Measurements from ENCODE around the gene TPP1. TPM values are rescaled to one million over a fixed set of nuclear protein-coding genes. Genes with fewer than 3 reads are reported as not detected.

TPP1 gene
- total and polyA plus RNA-seq, 8 donors = 60.3 to 264 (median 70.0) TPM

- ATAC-seq = no peak
- Histone ChIP-seq H3K4me3 (no peak overlapping the region), H3K36me3 (no peaks in the 10 kb centered on the region), H3K9me3 (no peaks in the 10 kb centered on the region), H3K4me1 (peaks cover 0 to 5% of the 10 kb centered on the region in 2 donors), H3K27me3 (no peaks in the 10 kb centered on the region), H3K27ac (no peak overlapping the region)
- no peak for DNase-seq
- TF ChIP-seq, protein P1, sequence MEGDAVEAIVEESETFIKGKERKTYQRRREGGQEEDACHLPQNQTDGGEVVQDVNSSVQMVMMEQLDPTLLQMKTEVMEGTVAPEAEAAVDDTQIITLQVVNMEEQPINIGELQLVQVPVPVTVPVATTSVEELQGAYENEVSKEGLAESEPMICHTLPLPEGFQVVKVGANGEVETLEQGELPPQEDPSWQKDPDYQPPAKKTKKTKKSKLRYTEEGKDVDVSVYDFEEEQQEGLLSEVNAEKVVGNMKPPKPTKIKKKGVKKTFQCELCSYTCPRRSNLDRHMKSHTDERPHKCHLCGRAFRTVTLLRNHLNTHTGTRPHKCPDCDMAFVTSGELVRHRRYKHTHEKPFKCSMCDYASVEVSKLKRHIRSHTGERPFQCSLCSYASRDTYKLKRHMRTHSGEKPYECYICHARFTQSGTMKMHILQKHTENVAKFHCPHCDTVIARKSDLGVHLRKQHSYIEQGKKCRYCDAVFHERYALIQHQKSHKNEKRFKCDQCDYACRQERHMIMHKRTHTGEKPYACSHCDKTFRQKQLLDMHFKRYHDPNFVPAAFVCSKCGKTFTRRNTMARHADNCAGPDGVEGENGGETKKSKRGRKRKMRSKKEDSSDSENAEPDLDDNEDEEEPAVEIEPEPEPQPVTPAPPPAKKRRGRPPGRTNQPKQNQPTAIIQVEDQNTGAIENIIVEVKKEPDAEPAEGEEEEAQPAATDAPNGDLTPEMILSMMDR (IDR thresholded peaks at IDR 0.05) = no peak
- intact Hi-C loops (cut with DNase I) = no loop called here
These were observed 45.3 kb upstream of the TPP1 start for GRCh38 chr11:6664551-6664950.

GRCh38 chr11:6663794-6664469 lies 44.7 kb upstream of the TPP1 start:
- H3K27me3 ChIP-seq = no peaks in the 10 kb centered on the region
- no peak overlapping the region for H3K4me3 ChIP-seq
- H3K27ac ChIP-seq = no peak overlapping the region
- H3K9me3 ChIP-seq = no peaks in the 10 kb centered on the region
- TF ChIP-seq, protein P1 (IDR thresholded peaks at IDR 0.05) = no peak
- no peaks in the 10 kb centered on the region for H3K36me3 ChIP-seq
- ATAC-seq (peak; percentile 35), DNase-seq (no peak)
- peaks cover 0 to 5% of the 10 kb centered on the region in 2 donors for H3K4me1 ChIP-seq
- intact Hi-C loops (cut with DNase I) = no loop called here

DNA sequence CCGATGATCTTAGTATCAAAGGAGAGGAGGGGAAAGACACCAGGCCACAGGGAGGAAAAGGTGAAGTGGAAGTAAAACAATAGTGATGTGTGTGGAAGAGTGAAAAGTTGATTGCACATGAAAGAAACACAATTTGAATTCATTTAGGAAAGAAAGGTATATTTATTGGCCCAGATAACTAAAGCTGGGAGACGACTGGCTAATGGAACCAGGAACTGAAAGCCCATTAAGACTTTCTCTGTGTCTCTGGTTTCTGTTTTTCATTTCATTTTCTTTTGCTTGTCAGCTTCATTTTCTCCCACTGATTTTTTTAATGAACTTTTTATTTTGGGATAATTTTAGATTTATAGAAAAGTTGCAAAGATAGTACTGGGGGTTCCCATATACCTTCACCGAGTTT lies 41.5 kb upstream of the TPP1 start:
- TF ChIP-seq, protein P1 (IDR thresholded peaks at IDR 0.05) = no peak
- Histone ChIP-seq H3K27ac (no peak overlapping the region), H3K9me3 (no peaks in the 10 kb centered on the region), H3K4me3 (no peak overlapping the region), H3K4me1 (no peaks in the 10 kb centered on the region), H3K27me3 (peaks cover 0 to 14% of the 10 kb centered on the region in 2 donors), H3K36me3 (no peaks in the 10 kb centered on the region)
- DNase-seq (no peak), ATAC-seq (no peak)
- intact Hi-C loops (cut with DNase I) = no loop called here

DNA sequence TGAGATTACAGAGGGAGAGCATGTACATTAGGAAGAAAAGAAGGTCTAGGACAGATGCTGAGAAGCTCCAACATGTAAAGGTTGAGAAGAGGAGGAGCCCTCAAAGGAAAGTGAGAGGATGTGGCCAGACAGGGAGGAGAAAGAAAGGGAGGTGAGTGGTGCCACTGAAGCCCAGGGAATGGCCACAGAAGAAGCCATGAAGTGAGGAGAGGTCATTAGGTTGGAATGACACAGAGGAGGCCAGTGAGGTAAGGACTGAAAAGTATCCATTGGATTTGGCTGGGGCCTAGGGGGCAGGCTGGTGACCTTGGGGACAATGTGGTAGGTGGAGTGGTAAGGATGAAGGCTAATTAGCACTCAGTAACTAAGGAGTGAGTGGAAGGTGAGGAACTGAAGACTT lies 39.4 kb upstream of the TPP1 start:
- Histone ChIP-seq H3K4me3 (no peak overlapping the region), H3K27me3 (peaks cover 0 to 25% of the 10 kb centered on the region in 2 donors), H3K4me1 (no peaks in the 10 kb centered on the region), H3K36me3 (no peaks in the 10 kb centered on the region), H3K9me3 (no peaks in the 10 kb centered on the region), H3K27ac (no peak overlapping the region)
- TF ChIP-seq, protein P1 (IDR thresholded peaks at IDR 0.05) = no peak
- intact Hi-C loops (cut with DNase I) = no loop called here
- ATAC-seq (no peak), DNase-seq (no peak)

DNA sequence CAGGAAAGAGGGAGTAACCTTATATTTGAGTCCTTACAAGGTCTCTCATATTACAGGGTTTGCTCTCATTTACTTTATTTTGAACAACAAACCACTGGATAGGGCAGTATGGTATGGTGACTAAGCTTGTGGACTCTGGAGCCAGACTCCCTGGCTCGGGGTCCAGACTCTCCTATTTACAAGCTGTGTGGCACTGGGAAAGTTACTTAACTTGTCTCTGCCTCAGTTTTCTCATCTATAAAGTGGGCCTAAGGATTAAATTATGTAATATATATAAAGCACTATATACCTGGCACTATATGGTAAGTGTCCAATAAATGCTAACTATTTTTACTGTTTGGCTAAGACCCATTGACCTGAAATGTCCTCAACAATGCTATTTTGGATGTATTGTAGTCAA lies 38.1 kb upstream of the TPP1 start:
- no peak overlapping the region for H3K4me3 ChIP-seq
- no peaks in the 10 kb centered on the region for H3K36me3 ChIP-seq
- no peak overlapping the region for H3K27ac ChIP-seq
- no peak for ATAC-seq
- intact Hi-C loops (cut with DNase I) = no loop called here
- H3K9me3 ChIP-seq = no peaks in the 10 kb centered on the region
- peaks cover 0 to 25% of the 10 kb centered on the region in 2 donors for H3K27me3 ChIP-seq
- TF ChIP-seq, protein P1 (IDR thresholded peaks at IDR 0.05) = no peak
- H3K4me1 ChIP-seq = peaks cover 0 to 5% of the 10 kb centered on the region in 2 donors
- no peak for DNase-seq

Measured in left lung (tissue), 10 donors.